Upper lobe of left lung (tissue), 6 donors: ENCODE results near the gene PFN1. TPM values are rescaled to one million over a fixed set of nuclear protein-coding genes. Genes with fewer than 3 reads are reported as not detected.

Experiments
- ATAC-seq, 2 donors: fragments of 200-7000 bp; cut with Tn5 transposase; one replicate each; pipeline ENCODE4 v1.9.1; 2022; ENCODE audit warnings: mild to moderate bottlenecking in 2 of 2, moderate library complexity in 2 of 2; ENCODE audit not compliant: low FRiP score in 2 of 2
- DNase-seq, 2 donors: peaks; one replicate each; pipeline ENCODE4 v3.0.0-alpha.2; 2019 to 2020
- H3K27ac ChIP-seq, 4 donors: fragments of 200-600 bp; sonication (generic); one replicate each; pipeline ENCODE4 v1.5.1; 2016 to 2019
- H3K27me3 ChIP-seq, 4 donors: fragments of 200-600 bp; sonication (generic); one replicate each; pipeline ENCODE4 v1.5.1; 2017 to 2019
- H3K36me3 ChIP-seq, 4 donors: fragments of 200-600 bp; sonication (generic); one replicate each; pipeline ENCODE4 v1.5.1; 2016 to 2019
- H3K4me1 ChIP-seq, 4 donors: fragments of 200-600 bp; sonication (generic); one replicate each; pipeline ENCODE4 v1.5.1; 2018 to 2019
- H3K4me3 ChIP-seq, 4 donors: fragments of 200-600 bp; sonication (generic); one replicate each; pipeline ENCODE4 v1.5.1; 2017 to 2019; ENCODE audit warnings: mild to moderate bottlenecking in 2 of 4, moderate library complexity in 1 of 4
- H3K9me3 ChIP-seq, 4 donors: fragments of 200-600 bp; sonication (generic); one replicate each; pipeline ENCODE4 v1.5.1; 2018 to 2019
- CTCF ChIP-seq, 6 experiments: fragments of 450-650 bp in 4 of 6; fragments of 200-600 bp in 2 of 6; sonication (generic) in 2 of 6; IDR thresholded peaks; one replicate each; pipeline ENCODE4 v1.5.1; 2016 to 2019; ENCODE audit warnings: antibody characterized with exemption in 6 of 6
- EP300 ChIP-seq, 4 donors: sonication (generic); formaldehyde crosslinking; IDR thresholded peaks; one replicate each; pipeline ENCODE4 v1.5.1; 2017; ENCODE audit warnings: antibody characterized with exemption in 4 of 4, control low read depth in 2 of 4
- POLR2A ChIP-seq, 4 donors: fragments of 450-650 bp; IDR thresholded peaks; one replicate each; pipeline ENCODE4 v1.5.1; 2016 to 2017; ENCODE audit warnings: antibody characterized with exemption in 4 of 4, mild to moderate bottlenecking in 2 of 4
- POLR2AphosphoS5 ChIP-seq, 2 donors: sonication (generic); formaldehyde crosslinking; IDR thresholded peaks; one replicate each; pipeline ENCODE4 v1.5.1; 2017; ENCODE audit warnings: antibody characterized with exemption in 2 of 2
- WGBS, 2 donors: methylation state at CpG; one replicate each; pipeline ENCODE4 v1.1.5; 2017 to 2018; 5-methylcytosine and 5-hydroxymethylcytosine counted together
- total RNA-seq, 6 donors: library from RNA; depleted of rRNA in 4 of 6; stranded (reverse); fragments of >200 nt in 4 of 6; gene quantifications; one replicate each; pipeline versions ENCODE4 v1.1.0 to v1.2.1, GENCODE V29; 2016 to 2021
- donor health status: DM: no; HTN: no; CAD: no; lungs with moderate emphysema.
- donor health status: DM: no; HTN: yes; CAD: no; lungs with severe emphysema.

Gene PFN1
- total RNA-seq, 6 donors from 2014 or later = 403 to 814 (median 641) TPM

- H3K36me3 ChIP-seq = peaks cover 0 to 13% (median 10%) of the 10 kb centered on the region in 4 donors
- WGBS, 2 donors = 3 to 17% methylated on average over 7 to 38 of the region's 52 CpGs
- peaks cover 27 to 39% (median 34%) of the 10 kb centered on the region in 4 donors for H3K4me1 ChIP-seq
- peak; percentile 59 to 93 for DNase-seq
- peak overlapping the region; percentile 49 to 100 (median 96) for H3K4me3 ChIP-seq
- H3K27ac ChIP-seq = peak overlapping the region; percentile 97 to 100 (median 98)
- no peaks in the 10 kb centered on the region for H3K9me3 ChIP-seq
- TF ChIP-seq POLR2A (IDR thresholded peaks at IDR 0.05) (no peak), POLR2AphosphoS5 (IDR thresholded peaks at IDR 0.05) (no peak), CTCF (IDR thresholded peaks at IDR 0.05) (no peak), EP300 (IDR thresholded peaks at IDR 0.05) (no peak)
- ATAC-seq = peak; percentile 19 to 58
- H3K27me3 ChIP-seq = no peaks in the 10 kb centered on the region
Measured at GRCh38 chr17:4950075-4950745, 1.9 kb upstream of the PFN1 start.

GRCh38 chr17:4949321-4950074 is 1.2 kb upstream of the PFN1 start:
- H3K4me3 ChIP-seq = peak overlapping the region; percentile 49 to 100 (median 96)
- peak overlapping the region; percentile 97 to 100 (median 98) for H3K27ac ChIP-seq
- peaks cover 35 to 47% (median 41%) of the 10 kb centered on the region in 4 donors for H3K4me1 ChIP-seq
- H3K27me3 ChIP-seq = no peaks in the 10 kb centered on the region
- DNase-seq (peak; percentile 89 to 94), ATAC-seq (peak; percentile 35 to 72)
- peaks cover 2 to 20% (median 15%) of the 10 kb centered on the region in 4 donors for H3K36me3 ChIP-seq
- TF ChIP-seq POLR2AphosphoS5 (IDR thresholded peaks at IDR 0.05) = peak; percentile 6 to 51
- TF ChIP-seq CTCF (IDR thresholded peaks at IDR 0.05) = peak in 2 of 6 experiments; percentile 16 to 17
- TF ChIP-seq EP300 (IDR thresholded peaks at IDR 0.05) = no peak
- peak in 1 of 4 donors; percentile 55 for TF ChIP-seq POLR2A (IDR thresholded peaks at IDR 0.05)
- no peaks in the 10 kb centered on the region for H3K9me3 ChIP-seq
- WGBS, 2 donors = 0 to 3% methylated on average over 5 to 18 of the region's 75 CpGs

GRCh38 chr17:4948931-4949320 is 596 bp upstream of the PFN1 start:
- peak; percentile 88 to 97 for DNase-seq
- 0 to 1% methylated on average over 29 to 38 of the region's 40 CpGs for WGBS, 2 donors
- no peaks in the 10 kb centered on the region for H3K27me3 ChIP-seq
- peaks cover 40 to 52% (median 46%) of the 10 kb centered on the region in 4 donors for H3K4me1 ChIP-seq
- TF ChIP-seq EP300 (IDR thresholded peaks at IDR 0.05) (no peak), POLR2AphosphoS5 (IDR thresholded peaks at IDR 0.05) (peak in 1 of 2 donors; percentile 59), POLR2A (IDR thresholded peaks at IDR 0.05) (peak in 3 of 4 donors; percentile 11 to 72 (median 38)), CTCF (IDR thresholded peaks at IDR 0.05) (peak in 2 of 6 experiments; percentile 13 to 16)
- no peaks in the 10 kb centered on the region for H3K9me3 ChIP-seq
- peaks cover 2 to 26% (median 20%) of the 10 kb centered on the region in 4 donors for H3K36me3 ChIP-seq
- ATAC-seq = peak; percentile 87
- H3K4me3 ChIP-seq = peak overlapping the region; percentile 49 to 100 (median 96)
- H3K27ac ChIP-seq = peak overlapping the region; percentile 97 to 100 (median 98)

- no peak for TF ChIP-seq EP300 (IDR thresholded peaks at IDR 0.05)
- TF ChIP-seq POLR2AphosphoS5 (IDR thresholded peaks at IDR 0.05) = peak; percentile 10 to 32
- peak; percentile 62 to 94 for DNase-seq
- H3K27me3 ChIP-seq = no peaks in the 10 kb centered on the region
- H3K4me3 ChIP-seq = peak overlapping the region; percentile 95 to 100 (median 97)
- peaks cover 7 to 39% (median 33%) of the 10 kb centered on the region in 4 donors for H3K36me3 ChIP-seq
- ATAC-seq = peak; percentile 41 to 57
- 1 to 3% methylated on average over 6 to 38 of the region's 56 CpGs for WGBS, 2 donors
- no peaks in the 10 kb centered on the region for H3K9me3 ChIP-seq
- H3K27ac ChIP-seq = peak overlapping the region; percentile 97 to 100 (median 98)
- peaks cover 47 to 66% (median 55%) of the 10 kb centered on the region in 4 donors for H3K4me1 ChIP-seq
Measured at GRCh38 chr17:4947411-4948165, 742 bp downstream of the PFN1 start.
